ENCODE measurements around the gene NXPE4. TPM values are rescaled to one million over a fixed set of nuclear protein-coding genes. Genes with fewer than 3 reads are reported as not detected.
"Not testable (repeated sequence)": the region's sequence is repeated elsewhere in the genome, so short reads cannot be mapped to it uniquely, and the experiment has no call there.

NXPE4 gene
- total and polyA plus RNA-seq, 2 donors (not counting 1 experiment from before 2014, with no cell fraction given), result not detected

- TF ChIP-seq EZH2 (IDR thresholded peaks at IDR 0.05; ENCODE audit: low read length, missing control alignments), result no peak
- TF ChIP-seq, protein P1, sequence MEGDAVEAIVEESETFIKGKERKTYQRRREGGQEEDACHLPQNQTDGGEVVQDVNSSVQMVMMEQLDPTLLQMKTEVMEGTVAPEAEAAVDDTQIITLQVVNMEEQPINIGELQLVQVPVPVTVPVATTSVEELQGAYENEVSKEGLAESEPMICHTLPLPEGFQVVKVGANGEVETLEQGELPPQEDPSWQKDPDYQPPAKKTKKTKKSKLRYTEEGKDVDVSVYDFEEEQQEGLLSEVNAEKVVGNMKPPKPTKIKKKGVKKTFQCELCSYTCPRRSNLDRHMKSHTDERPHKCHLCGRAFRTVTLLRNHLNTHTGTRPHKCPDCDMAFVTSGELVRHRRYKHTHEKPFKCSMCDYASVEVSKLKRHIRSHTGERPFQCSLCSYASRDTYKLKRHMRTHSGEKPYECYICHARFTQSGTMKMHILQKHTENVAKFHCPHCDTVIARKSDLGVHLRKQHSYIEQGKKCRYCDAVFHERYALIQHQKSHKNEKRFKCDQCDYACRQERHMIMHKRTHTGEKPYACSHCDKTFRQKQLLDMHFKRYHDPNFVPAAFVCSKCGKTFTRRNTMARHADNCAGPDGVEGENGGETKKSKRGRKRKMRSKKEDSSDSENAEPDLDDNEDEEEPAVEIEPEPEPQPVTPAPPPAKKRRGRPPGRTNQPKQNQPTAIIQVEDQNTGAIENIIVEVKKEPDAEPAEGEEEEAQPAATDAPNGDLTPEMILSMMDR (conservative IDR thresholded peaks at IDR 0.05 in 1 of 2, IDR thresholded peaks at IDR 0.05 in 1 of 2; ENCODE audit: low read depth in 1 of 2, low read length in 2 of 2), result no peak
- Histone ChIP-seq H3K27me3 (ENCODE audit: control insufficient read depth, insufficient read depth, low read length) (no peaks in the 10 kb centered on the region), H4K20me1 (ENCODE audit: control insufficient read depth, extremely low read depth, insufficient read depth, low read length) (no peaks in the 10 kb centered on the region), H3K27ac (ENCODE audit: insufficient read depth, low read length) (no peak overlapping the region), H2AFZ (ENCODE audit: low read length) (no peak overlapping the region), H3K4me2 (ENCODE audit: extremely low read depth, insufficient read depth, low read length) (no peak overlapping the region), H3K9ac (ENCODE audit: insufficient read depth, low read length) (no peak overlapping the region), H3K9me3 (ENCODE audit: control insufficient read depth, insufficient read depth, low read depth, low read length) (no peaks in the 10 kb centered on the region), H3K36me3 (ENCODE audit: control insufficient read depth, insufficient read depth, low read length) (no peaks in the 10 kb centered on the region), H3K4me1 (ENCODE audit: control insufficient read depth, extremely low read depth, insufficient read depth, low read length) (no peaks in the 10 kb centered on the region), H3K4me3 (replicated peaks in 1 of 4; ENCODE audit: control extremely low read depth in 1 of 4, insufficient read depth in 1 of 4, low read depth in 3 of 4, low read length in 4 of 4) (no peak overlapping the region), H3K79me2 (ENCODE audit: control insufficient read depth, insufficient read depth, low read length) (no peaks in the 10 kb centered on the region)
- DNase-seq (ENCODE audit: low read depth in 2 of 2), result no peak
These were observed 15.0 kb upstream of the NXPE4 start for GRCh38 chr11:114610550-114610949.

DNA sequence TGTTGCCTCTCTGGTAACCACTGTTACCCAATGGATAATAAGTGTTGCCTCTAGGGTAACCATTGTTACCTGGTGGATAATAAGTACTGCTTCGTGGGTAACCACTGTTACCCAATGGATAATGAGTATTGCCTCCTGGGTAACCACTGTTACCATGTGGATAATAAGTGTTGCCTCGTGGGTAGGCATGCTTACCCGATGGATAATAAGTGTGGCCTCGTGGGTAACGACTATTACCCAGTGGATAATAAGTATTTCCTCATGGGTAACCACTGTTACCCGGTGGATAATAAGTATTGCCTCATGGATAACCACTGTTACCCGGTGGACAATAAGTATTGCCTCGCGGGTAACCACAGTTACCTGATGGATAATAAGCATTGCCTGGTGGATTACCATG, 13.8 kb upstream of the NXPE4 start:
- H3K4me1 ChIP-seq (ENCODE audit: control insufficient read depth, extremely low read depth, insufficient read depth, low read length), result no peaks in the 10 kb centered on the region
- H4K20me1 ChIP-seq (ENCODE audit: control insufficient read depth, extremely low read depth, insufficient read depth, low read length), result no peaks in the 10 kb centered on the region
- H3K4me2 ChIP-seq (ENCODE audit: extremely low read depth, insufficient read depth, low read length), result no peak overlapping the region
- no peaks in the 10 kb centered on the region for H3K9me3 ChIP-seq (ENCODE audit: control insufficient read depth, insufficient read depth, low read depth, low read length)
- no peaks in the 10 kb centered on the region for H3K36me3 ChIP-seq (ENCODE audit: control insufficient read depth, insufficient read depth, low read length)
- no peak overlapping the region for H3K27ac ChIP-seq (ENCODE audit: insufficient read depth, low read length)
- TF ChIP-seq, protein P1 (conservative IDR thresholded peaks at IDR 0.05 in 1 of 2, IDR thresholded peaks at IDR 0.05 in 1 of 2; ENCODE audit: low read depth in 1 of 2, low read length in 2 of 2), result no peak
- TF ChIP-seq EZH2 (IDR thresholded peaks at IDR 0.05; ENCODE audit: low read length, missing control alignments), result no peak
- no peak for DNase-seq (ENCODE audit: low read depth in 2 of 2)
- no peaks in the 10 kb centered on the region for H3K27me3 ChIP-seq (ENCODE audit: control insufficient read depth, insufficient read depth, low read length)
- H3K4me3 ChIP-seq (replicated peaks in 1 of 4; ENCODE audit: control extremely low read depth in 1 of 4, insufficient read depth in 1 of 4, low read depth in 3 of 4, low read length in 4 of 4), result no peak overlapping the region
- no peaks in the 10 kb centered on the region for H3K79me2 ChIP-seq (ENCODE audit: control insufficient read depth, insufficient read depth, low read length)
- H2AFZ ChIP-seq (ENCODE audit: low read length), result no peak overlapping the region
- H3K9ac ChIP-seq (ENCODE audit: insufficient read depth, low read length), result no peak overlapping the region

- not testable (repeated sequence) for DNase-seq (ENCODE audit: low read depth in 2 of 2); H2AFZ ChIP-seq (ENCODE audit: low read length); H3K9ac ChIP-seq (ENCODE audit: insufficient read depth, low read length); H3K79me2 ChIP-seq (ENCODE audit: control insufficient read depth, insufficient read depth, low read length); H3K27ac ChIP-seq (ENCODE audit: insufficient read depth, low read length); H3K4me2 ChIP-seq (ENCODE audit: extremely low read depth, insufficient read depth, low read length); H3K4me3 ChIP-seq (replicated peaks in 1 of 4; ENCODE audit: control extremely low read depth in 1 of 4, insufficient read depth in 1 of 4, low read depth in 3 of 4, low read length in 4 of 4); H4K20me1 ChIP-seq (ENCODE audit: control insufficient read depth, extremely low read depth, insufficient read depth, low read length); H3K27me3 ChIP-seq (ENCODE audit: control insufficient read depth, insufficient read depth, low read length); H3K4me1 ChIP-seq (ENCODE audit: control insufficient read depth, extremely low read depth, insufficient read depth, low read length); H3K9me3 ChIP-seq (ENCODE audit: control insufficient read depth, insufficient read depth, low read depth, low read length); H3K36me3 ChIP-seq (ENCODE audit: control insufficient read depth, insufficient read depth, low read length)
These were observed 13.0 kb upstream of the NXPE4 start for GRCh38 chr11:114608605-114609004.

Measured in fibroblast of lung (primary cell).